Measurements from ENCODE around the gene KRT82. TPM values are rescaled to one million over a fixed set of nuclear protein-coding genes. Genes with fewer than 3 reads are reported as not detected.

The KRT82 gene
- total RNA-seq, 2 experiments from 2014 or later: not detected

GRCh38 chr12:52436828-52437474 lies 30.8 kb upstream of the KRT82 start:
- intact Hi-C loops (cut with micrococcal nuclease; ENCODE audit: unreplicated experiment): no loop called here
- TF ChIP-seq EZH2phosphoT487 (IDR thresholded peaks at IDR 0.05; ENCODE audit: borderline replicate concordance, low read depth, low read length): no peak
- no peak for TF ChIP-seq CTCF (conservative IDR thresholded peaks at IDR 0.05; ENCODE audit: low read length)
- Histone ChIP-seq H3K27ac (ENCODE audit: low read depth, low read length, poor library complexity, severe bottlenecking) (no peak overlapping the region), H3K4me3 (ENCODE audit: low read depth, low read length, poor library complexity, severe bottlenecking) (no peak overlapping the region), H3K9me2 (ENCODE audit: insufficient read depth, low read length) (no peaks in the 10 kb centered on the region), H3K4me2 (ENCODE audit: low read length) (no peak overlapping the region), H4K20me1 (ENCODE audit: insufficient read depth, low read length) (no peaks in the 10 kb centered on the region), H3K9me3 (ENCODE audit: low read length) (no peaks in the 10 kb centered on the region), H3K4me1 (ENCODE audit: insufficient read depth, low read length, poor library complexity, severe bottlenecking) (no peaks in the 10 kb centered on the region), H2AFZ (ENCODE audit: low read length) (no peak overlapping the region), H3K36me3 (ENCODE audit: insufficient read depth, low read length) (no peaks in the 10 kb centered on the region), H3K79me2 (ENCODE audit: insufficient read depth, low read depth, low read length) (no peaks in the 10 kb centered on the region)
- ChIA-PET POLR2A (no interaction called here), CTCF (ENCODE audit: unreplicated experiment) (no interaction called here)
- BruUV-seq (replicated peaks): no TSS peak
- DNase-seq (ENCODE audit: low spot score): no peak

- BruUV-seq (replicated peaks): no TSS peak
- H3K4me2 ChIP-seq (ENCODE audit: low read length): no peak overlapping the region
- no peaks in the 10 kb centered on the region for H3K36me3 ChIP-seq (ENCODE audit: insufficient read depth, low read length)
- no peak for DNase-seq (ENCODE audit: low spot score)
- no peaks in the 10 kb centered on the region for H3K79me2 ChIP-seq (ENCODE audit: insufficient read depth, low read depth, low read length)
- CTCF ChIA-PET (ENCODE audit: unreplicated experiment): no interaction called here
- intact Hi-C loops (cut with micrococcal nuclease; ENCODE audit: unreplicated experiment): no loop called here
- H3K4me1 ChIP-seq (ENCODE audit: insufficient read depth, low read length, poor library complexity, severe bottlenecking): no peaks in the 10 kb centered on the region
- TF ChIP-seq CTCF (conservative IDR thresholded peaks at IDR 0.05; ENCODE audit: low read length) (no peak), EZH2phosphoT487 (IDR thresholded peaks at IDR 0.05; ENCODE audit: borderline replicate concordance, low read depth, low read length) (no peak)
- H4K20me1 ChIP-seq (ENCODE audit: insufficient read depth, low read length): no peaks in the 10 kb centered on the region
- H3K9me3 ChIP-seq (ENCODE audit: low read length): no peaks in the 10 kb centered on the region
- POLR2A ChIA-PET: no interaction called here
- H3K9me2 ChIP-seq (ENCODE audit: insufficient read depth, low read length): no peaks in the 10 kb centered on the region
- no peak overlapping the region for H3K27ac ChIP-seq (ENCODE audit: low read depth, low read length, poor library complexity, severe bottlenecking)
- H2AFZ ChIP-seq (ENCODE audit: low read length): no peak overlapping the region
- no peak overlapping the region for H3K4me3 ChIP-seq (ENCODE audit: low read depth, low read length, poor library complexity, severe bottlenecking)
Observed at GRCh38 chr12:52436000-52436827, 30.1 kb upstream of the KRT82 start.

GRCh38 chr12:52435659-52435999 lies 29.5 kb upstream of the KRT82 start:
- POLR2A ChIA-PET: no interaction called here
- BruUV-seq (replicated peaks): no TSS peak
- H3K4me2 ChIP-seq (ENCODE audit: low read length): no peak overlapping the region

More at GRCh38 chr12:52435659-52435999, 29.5 kb upstream of the KRT82 start:
- Histone ChIP-seq H4K20me1 (ENCODE audit: insufficient read depth, low read length) (no peaks in the 10 kb centered on the region), H3K36me3 (ENCODE audit: insufficient read depth, low read length) (no peaks in the 10 kb centered on the region), H3K9me3 (ENCODE audit: low read length) (no peaks in the 10 kb centered on the region), H3K4me1 (ENCODE audit: insufficient read depth, low read length, poor library complexity, severe bottlenecking) (no peaks in the 10 kb centered on the region), H3K27ac (ENCODE audit: low read depth, low read length, poor library complexity, severe bottlenecking) (no peak overlapping the region), H3K4me3 (ENCODE audit: low read depth, low read length, poor library complexity, severe bottlenecking) (no peak overlapping the region), H3K9me2 (ENCODE audit: insufficient read depth, low read length) (no peaks in the 10 kb centered on the region), H2AFZ (ENCODE audit: low read length) (no peak overlapping the region), H3K79me2 (ENCODE audit: insufficient read depth, low read depth, low read length) (no peaks in the 10 kb centered on the region)
- intact Hi-C loops (cut with micrococcal nuclease; ENCODE audit: unreplicated experiment): no loop called here
- no peak for DNase-seq (ENCODE audit: low spot score)
- TF ChIP-seq EZH2phosphoT487 (IDR thresholded peaks at IDR 0.05; ENCODE audit: borderline replicate concordance, low read depth, low read length) (no peak), CTCF (conservative IDR thresholded peaks at IDR 0.05; ENCODE audit: low read length) (no peak)
- CTCF ChIA-PET (ENCODE audit: unreplicated experiment): no interaction called here
